ENCODE results near the gene KLF2. TPM values are rescaled to one million over a fixed set of nuclear protein-coding genes. Genes with fewer than 3 reads are reported as not detected.

Gene KLF2
- total and polyA plus RNA-seq, 9 donors, result 48.3 to 399 (median 96.4) TPM

DNA sequence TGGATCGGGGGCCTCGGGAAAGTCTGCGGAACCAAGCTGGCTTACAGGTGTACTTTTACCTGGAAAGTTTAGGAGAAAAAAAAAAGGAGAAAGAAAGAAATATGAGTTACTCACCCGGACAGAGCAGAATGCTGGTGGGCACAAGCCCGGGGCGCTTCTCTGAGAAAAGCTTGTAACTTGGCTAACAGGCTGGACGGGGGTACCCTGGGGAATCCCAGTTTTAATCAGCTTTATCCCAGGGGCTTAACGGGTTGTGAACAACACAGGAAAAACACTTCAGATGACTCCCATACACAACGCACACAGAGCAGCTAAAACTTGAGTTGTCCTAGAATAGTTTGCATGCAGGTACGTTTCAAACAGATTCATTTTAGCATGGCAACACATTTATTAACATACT lies 37.3 kb downstream of the KLF2 start:
- Histone ChIP-seq H3K4me3 (no peak overlapping the region), H3K36me3 (no peaks in the 10 kb centered on the region), H3K27ac (peak overlapping the region in 1 of 2 donors; percentile 29), H3K4me1 (ENCODE audit: insufficient read depth) (peaks cover 8% of the 10 kb centered on the region), H3K27me3 (no peaks in the 10 kb centered on the region), H3K9me3 (no peaks in the 10 kb centered on the region)
- WGBS, 3 donors, result 92 to 96% (median 95%) methylated on average over 10 of the region's 10 CpGs
- TF ChIP-seq POLR2A (IDR thresholded peaks at IDR 0.05) (no peak), CTCF (IDR thresholded peaks at IDR 0.05) (no peak), EP300 (IDR thresholded peaks at IDR 0.05) (no peak)
- no peak for DNase-seq
- intact Hi-C loops (cut with DNase I), result no loop called here

DNA sequence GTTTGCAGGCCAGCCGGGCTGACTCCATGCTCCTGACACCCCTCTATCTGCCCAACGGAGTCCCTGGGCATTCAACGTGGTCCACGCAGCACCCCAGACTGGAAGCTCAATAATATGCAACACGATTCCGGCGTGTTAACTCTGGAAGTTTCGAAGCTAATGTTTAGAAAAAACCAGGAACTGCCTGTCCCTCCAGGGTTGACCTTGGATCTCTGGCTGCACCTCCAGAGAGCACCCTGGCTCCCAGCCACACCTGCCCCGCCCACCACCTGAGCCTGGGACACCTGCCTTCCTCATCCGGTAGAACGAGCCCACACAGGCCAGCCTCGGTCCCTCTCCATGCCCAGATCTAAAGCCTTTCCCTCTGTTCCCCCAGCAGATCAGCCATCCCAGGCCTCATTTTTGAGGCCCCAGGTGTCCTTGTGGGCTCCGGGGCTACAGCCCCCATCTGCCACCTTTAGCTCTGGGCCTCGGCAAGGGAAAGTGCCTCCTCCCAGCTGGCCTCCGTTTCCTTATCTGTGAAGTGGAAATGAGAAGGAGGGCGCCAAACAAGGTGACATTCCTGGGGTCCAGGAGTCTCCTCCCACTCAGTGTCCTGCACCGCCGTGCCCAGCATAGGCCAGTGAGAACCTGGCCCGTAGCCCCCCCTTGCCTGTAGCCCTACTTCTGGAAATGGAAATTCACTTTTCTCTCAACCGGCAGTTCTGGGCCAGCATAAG lies 38.7 kb downstream of the KLF2 start:
- no peak for DNase-seq
- H3K9me3 ChIP-seq, result no peaks in the 10 kb centered on the region
- H3K27ac ChIP-seq, result no peak overlapping the region
- no peak for TF ChIP-seq EP300 (IDR thresholded peaks at IDR 0.05)
- TF ChIP-seq POLR2A (IDR thresholded peaks at IDR 0.05), result no peak
- no peak for TF ChIP-seq CTCF (IDR thresholded peaks at IDR 0.05)
- 73 to 79% (median 75%) methylated on average over 20 of the region's 20 CpGs for WGBS, 3 donors
- peaks cover 8% of the 10 kb centered on the region for H3K4me1 ChIP-seq (ENCODE audit: insufficient read depth)
- no peaks in the 10 kb centered on the region for H3K27me3 ChIP-seq
- no peak overlapping the region for H3K4me3 ChIP-seq
- intact Hi-C loops (cut with DNase I), result no loop called here
- no peaks in the 10 kb centered on the region for H3K36me3 ChIP-seq

- Histone ChIP-seq H3K27ac (no peak overlapping the region), H3K4me1 (ENCODE audit: insufficient read depth) (peaks cover 8% of the 10 kb centered on the region), H3K27me3 (no peaks in the 10 kb centered on the region), H3K36me3 (no peaks in the 10 kb centered on the region), H3K9me3 (no peaks in the 10 kb centered on the region), H3K4me3 (no peak overlapping the region)
- intact Hi-C loops (cut with DNase I), result no loop called here
- WGBS, 3 donors, result 64 to 70% (median 64%) methylated on average over 11 of the region's 11 CpGs
- DNase-seq, result no peak
- TF ChIP-seq CTCF (IDR thresholded peaks at IDR 0.05), result no peak
- no peak for TF ChIP-seq EP300 (IDR thresholded peaks at IDR 0.05)
- no peak for TF ChIP-seq POLR2A (IDR thresholded peaks at IDR 0.05)
Measured at GRCh38 chr19:16363852-16364230, 39.2 kb downstream of the KLF2 start.

DNA sequence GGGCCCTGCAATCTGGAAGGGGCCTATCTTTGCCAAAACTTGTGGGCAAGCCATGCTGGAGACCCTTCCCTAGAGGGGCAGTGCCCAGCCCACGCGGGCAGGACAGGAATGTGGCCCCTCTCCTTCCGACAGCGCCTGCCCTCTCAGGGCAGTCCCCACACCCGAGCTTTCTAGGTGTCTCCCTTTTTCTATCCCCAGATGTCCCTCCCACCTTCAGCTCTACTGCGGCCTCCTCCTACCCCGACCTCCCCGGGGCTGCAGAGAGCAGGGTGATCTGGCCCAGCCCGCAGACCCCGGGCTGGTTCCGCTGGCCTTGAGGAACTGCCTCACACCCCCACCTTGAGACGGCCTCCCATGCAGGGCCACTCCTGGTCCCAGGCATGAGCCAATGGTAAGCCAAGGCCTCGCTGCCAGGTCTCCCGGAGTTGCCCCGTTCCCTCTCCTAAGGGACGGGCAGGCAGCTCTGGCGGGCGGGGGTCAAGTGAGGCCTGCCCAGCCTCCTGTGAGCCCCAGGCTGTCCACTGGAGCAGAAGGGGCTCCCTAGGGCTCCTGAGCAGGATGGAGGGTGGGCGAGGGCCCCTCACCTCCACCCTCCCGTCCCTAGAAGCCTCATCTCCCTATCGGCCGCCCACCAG lies 39.7 kb downstream of the KLF2 start:
- no peak overlapping the region for H3K27ac ChIP-seq
- H3K4me1 ChIP-seq (ENCODE audit: insufficient read depth), result peaks cover 8% of the 10 kb centered on the region
- no peak for DNase-seq
- WGBS, 3 donors, result 88 to 91% (median 88%) methylated on average over 22 of the region's 22 CpGs
- H3K9me3 ChIP-seq, result no peaks in the 10 kb centered on the region
- no peak overlapping the region for H3K4me3 ChIP-seq
- intact Hi-C loops (cut with DNase I), result no loop called here
- TF ChIP-seq CTCF (IDR thresholded peaks at IDR 0.05) (no peak), POLR2A (IDR thresholded peaks at IDR 0.05) (no peak)
- H3K27me3 ChIP-seq, result no peaks in the 10 kb centered on the region
- no peaks in the 10 kb centered on the region for H3K36me3 ChIP-seq
